Activated T-cell treated with anti-CD3 and anti-CD28 coated beads, Interleukin-2, amount 50 U/mL, for 4 hours (primary cell): ENCODE data around the gene REXO5. TPM values are rescaled to one million over a fixed set of nuclear protein-coding genes. Genes with fewer than 3 reads are reported as not detected.
"Not testable (repeated sequence)": the region's sequence is repeated elsewhere in the genome, so short reads cannot be mapped to it uniquely, and the experiment has no call there.

Experiments
- ATAC-seq, 2 donors: fragments of 200-7000 bp; cut with Tn5 transposase; one replicate each; pipeline ENCODE4 v1.10.0; 2021
- DNase-seq: peaks from one replicate; pipeline ENCODE4 v3.0.0-alpha.2; 2020
- H3K27me3 Mint-ChIP-seq: one replicate; pipeline ENCODE4 v1.8.0; 2021; ENCODE audit warnings: low read depth, mixed read lengths
- H3K36me3 Mint-ChIP-seq: one replicate; pipeline ENCODE4 v1.8.0; 2022; ENCODE audit warnings: mixed read lengths; ENCODE audit not compliant: insufficient read depth
- H3K4me1 Mint-ChIP-seq: one replicate; pipeline ENCODE4 v1.8.0; 2021; ENCODE audit warnings: low read depth, mixed read lengths
- H3K4me3 Mint-ChIP-seq: one replicate; pipeline ENCODE4 v1.8.0; 2021; ENCODE audit warnings: mild to moderate bottlenecking, moderate library complexity, mixed read lengths
- H3K9me3 Mint-ChIP-seq: one replicate; pipeline ENCODE4 v1.8.0; 2021; ENCODE audit warnings: mixed read lengths
- total RNA-seq, 3 donors: library from RNA; stranded (reverse); gene quantifications; one replicate each; pipeline ENCODE4 v1.2.1, GENCODE V29; 2021

REXO5 gene
- total RNA-seq, 3 donors from 2014 or later, result 2.9 to 3.9 (median 2.9) TPM

DNA sequence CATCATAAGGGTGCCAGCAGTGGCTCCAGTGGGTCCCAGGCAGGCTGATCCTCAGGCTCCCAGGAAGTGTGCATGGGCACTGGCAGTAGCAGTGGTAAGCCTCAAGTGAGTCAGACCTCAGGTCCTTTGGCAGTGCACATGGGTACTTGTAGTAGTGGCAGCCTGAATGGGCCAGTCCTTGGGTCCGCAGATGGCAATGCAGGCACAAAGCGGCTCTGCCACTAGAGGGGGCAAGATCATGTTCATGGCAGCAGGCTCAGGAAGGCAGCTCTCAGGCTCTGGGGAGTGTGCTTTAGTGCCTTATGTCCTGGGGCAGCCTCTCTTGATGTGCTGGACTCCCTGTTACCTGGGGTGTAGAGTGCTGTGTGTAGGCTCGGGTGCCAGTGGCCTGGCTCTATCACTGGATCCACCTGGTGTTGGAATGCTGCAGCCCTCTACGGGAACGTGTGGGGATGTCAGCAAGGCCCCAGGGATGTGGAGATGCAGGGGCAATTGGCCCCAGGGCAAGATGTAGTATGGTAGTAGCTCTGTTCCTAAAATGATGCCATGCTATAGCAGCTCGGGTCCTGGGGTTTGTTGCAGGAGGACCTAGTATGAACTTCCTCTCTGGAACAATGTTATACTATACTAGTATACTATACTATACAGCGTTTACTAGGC, 31.5 kb upstream of the REXO5 start:
- Mint-ChIP-seq H3K4me3 (no peak overlapping the region), H3K36me3 (peaks cover 9% of the 10 kb centered on the region), H3K9me3 (no peaks in the 10 kb centered on the region), H3K4me1 (no peaks in the 10 kb centered on the region), H3K27me3 (no peaks in the 10 kb centered on the region)
- ATAC-seq (peak; percentile 43 to 67), DNase-seq (peak; percentile 43)

DNA sequence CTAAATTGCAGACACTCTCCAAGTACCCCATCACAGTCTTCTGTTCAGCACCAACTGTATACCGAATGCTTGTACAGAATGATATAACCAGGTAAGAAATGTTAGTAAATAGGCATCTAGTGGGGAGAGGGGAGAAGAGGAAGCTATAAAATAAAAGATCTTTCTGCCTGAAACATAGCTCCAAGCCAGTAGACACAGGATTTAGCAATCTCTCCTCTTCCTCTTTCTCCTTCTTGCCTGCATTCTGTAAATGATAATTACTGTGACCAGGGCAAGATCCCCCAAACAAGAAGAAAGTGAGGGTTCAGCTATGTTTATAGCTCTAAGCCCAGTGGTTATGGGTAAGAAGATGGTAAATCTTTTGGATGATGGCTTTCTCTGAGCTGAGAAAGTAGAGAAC, 24.6 kb upstream of the REXO5 start:
- Mint-ChIP-seq H3K4me3 (no peak overlapping the region), H3K36me3 (peaks cover 9% of the 10 kb centered on the region), H3K27me3 (no peaks in the 10 kb centered on the region), H3K4me1 (no peaks in the 10 kb centered on the region), H3K9me3 (no peaks in the 10 kb centered on the region)
- no peak for ATAC-seq
- DNase-seq, result no peak

DNA sequence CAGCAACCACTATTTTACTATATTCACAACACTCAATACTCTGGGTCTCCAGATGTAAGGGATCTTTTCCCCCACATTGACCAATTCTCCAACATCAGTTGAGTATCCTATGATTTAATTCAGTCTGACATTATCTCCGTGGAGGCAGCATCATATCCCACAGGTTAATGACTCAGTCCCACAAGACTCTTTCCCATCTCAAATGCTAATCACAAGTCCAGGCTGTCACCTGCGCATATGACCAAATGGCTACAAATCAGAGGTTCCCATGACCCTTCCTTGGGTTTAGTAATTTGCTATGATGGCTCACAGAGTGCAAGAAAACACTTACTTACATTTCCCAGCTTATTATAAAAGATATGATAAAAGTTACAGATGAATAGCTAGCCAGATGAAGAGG, 23.9 kb upstream of the REXO5 start:
- Mint-ChIP-seq H3K4me3 (no peak overlapping the region), H3K27me3 (no peaks in the 10 kb centered on the region), H3K36me3 (peaks cover 7% of the 10 kb centered on the region), H3K9me3 (no peaks in the 10 kb centered on the region), H3K4me1 (no peaks in the 10 kb centered on the region)
- no peak for ATAC-seq
- no peak for DNase-seq

GRCh38 chr16:20784204-20784603, 22.1 kb upstream of the REXO5 start:
- DNase-seq (no peak), ATAC-seq (no peak)
- Mint-ChIP-seq H3K27me3 (no peaks in the 10 kb centered on the region), H3K9me3 (no peaks in the 10 kb centered on the region), H3K4me1 (no peaks in the 10 kb centered on the region), H3K36me3 (peaks cover 4% of the 10 kb centered on the region), H3K4me3 (no peak overlapping the region)

DNA sequence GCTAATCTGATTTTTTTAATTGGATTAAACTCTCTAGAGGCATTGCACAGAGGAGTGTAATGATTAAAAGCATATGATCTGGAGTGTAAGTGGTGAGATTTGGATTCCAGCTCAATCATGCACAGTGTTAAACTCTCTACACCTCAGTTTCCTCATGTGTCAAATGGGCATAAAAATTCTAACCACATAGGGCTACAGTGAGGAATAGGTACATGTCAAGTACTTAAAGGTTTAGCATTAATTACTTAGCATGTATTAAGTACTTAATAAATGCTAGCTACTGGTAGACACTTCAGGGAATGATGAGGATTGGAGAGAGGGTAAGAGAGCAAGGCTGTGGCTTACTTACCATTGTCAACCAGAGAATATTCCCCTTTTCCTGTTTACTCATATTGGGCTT, 17.2 kb upstream of the REXO5 start:
- no peak overlapping the region for H3K4me3 Mint-ChIP-seq
- no peaks in the 10 kb centered on the region for H3K9me3 Mint-ChIP-seq
- no peaks in the 10 kb centered on the region for H3K4me1 Mint-ChIP-seq
- ATAC-seq, result no peak
- no peaks in the 10 kb centered on the region for H3K27me3 Mint-ChIP-seq
- no peak for DNase-seq
- H3K36me3 Mint-ChIP-seq, result no peaks in the 10 kb centered on the region

DNA sequence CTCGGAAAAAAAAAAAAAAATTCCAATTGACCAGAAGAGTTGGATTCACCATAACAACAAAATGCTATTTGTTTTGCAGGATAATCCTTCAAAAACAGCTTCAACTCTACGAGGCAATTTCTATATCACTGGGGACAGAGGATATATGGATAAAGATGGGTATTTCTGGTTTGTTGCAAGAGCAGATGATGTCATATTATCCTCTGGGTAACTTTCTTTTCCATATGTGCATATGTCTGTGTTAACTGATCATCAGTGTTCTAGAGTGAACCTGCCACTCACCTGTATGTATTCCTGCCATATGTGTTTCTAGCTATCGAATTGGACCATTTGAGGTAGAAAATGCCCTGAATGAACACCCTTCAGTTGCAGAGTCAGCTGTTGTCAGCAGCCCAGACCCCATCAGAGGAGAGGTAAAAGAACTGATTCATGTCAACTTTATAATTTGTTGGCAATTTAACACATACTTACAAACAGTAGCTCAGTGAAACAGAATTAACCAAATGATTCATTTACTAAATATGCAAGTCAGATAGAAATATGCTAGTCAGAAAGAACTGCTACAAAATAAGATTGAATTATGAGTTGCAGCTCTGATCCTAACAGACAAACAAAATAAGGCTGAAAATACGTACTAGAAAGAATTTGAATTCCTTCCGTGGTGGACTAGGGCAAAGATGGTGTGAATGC, 14.3 kb upstream of the REXO5 start:
- Mint-ChIP-seq H3K36me3 (no peaks in the 10 kb centered on the region), H3K27me3 (no peaks in the 10 kb centered on the region), H3K9me3 (no peaks in the 10 kb centered on the region), H3K4me3 (no peak overlapping the region), H3K4me1 (no peaks in the 10 kb centered on the region)
- DNase-seq (no peak), ATAC-seq (no peak)

DNA sequence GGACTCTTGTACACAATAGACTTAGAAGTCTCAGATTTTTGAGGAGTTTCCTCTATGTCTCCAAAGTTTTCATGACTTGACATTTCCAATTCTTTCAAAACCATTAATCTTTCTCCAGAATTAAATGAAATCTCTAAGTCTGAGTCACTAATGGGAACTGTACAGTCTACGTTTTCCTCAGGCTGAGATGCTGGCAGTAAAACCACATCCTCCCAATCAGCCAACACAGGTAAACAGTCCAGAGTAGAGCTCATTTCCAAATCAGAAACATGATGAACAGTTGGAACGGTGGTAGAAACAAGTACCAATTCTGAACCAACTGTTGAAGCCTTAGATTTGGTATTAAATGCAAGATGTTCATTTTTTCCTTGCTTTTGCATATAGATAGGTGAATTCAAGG, 8.0 kb upstream of the REXO5 start:
- H3K4me1 Mint-ChIP-seq, result peaks cover 16% of the 10 kb centered on the region
- no peaks in the 10 kb centered on the region for H3K36me3 Mint-ChIP-seq
- H3K9me3 Mint-ChIP-seq, result no peaks in the 10 kb centered on the region
- no peaks in the 10 kb centered on the region for H3K27me3 Mint-ChIP-seq
- ATAC-seq (no peak), DNase-seq (no peak)
- H3K4me3 Mint-ChIP-seq, result no peak overlapping the region

DNA sequence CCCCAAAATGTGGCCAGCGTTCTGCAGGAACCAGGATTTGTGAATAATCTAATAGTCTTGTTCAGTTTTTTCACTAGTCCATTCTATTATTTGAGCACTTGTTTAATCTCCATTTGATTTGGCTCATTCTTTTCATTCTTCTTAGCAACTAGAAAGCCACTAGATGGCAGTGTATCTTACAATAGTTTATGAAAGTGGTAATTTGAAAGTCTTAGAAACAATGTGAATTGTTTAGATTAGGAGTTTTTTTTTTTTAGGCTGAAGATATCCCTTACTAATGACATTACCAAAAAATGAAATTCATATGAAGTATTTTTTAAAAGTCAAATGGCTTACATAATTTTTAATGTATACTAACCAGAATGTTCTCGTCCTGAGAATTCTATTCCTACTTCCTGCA, 6.7 kb upstream of the REXO5 start:
- no peak overlapping the region for H3K4me3 Mint-ChIP-seq
- no peaks in the 10 kb centered on the region for H3K27me3 Mint-ChIP-seq
- no peak for ATAC-seq
- H3K36me3 Mint-ChIP-seq, result no peaks in the 10 kb centered on the region
- H3K9me3 Mint-ChIP-seq, result no peaks in the 10 kb centered on the region
- DNase-seq, result no peak
- peaks cover 16% of the 10 kb centered on the region for H3K4me1 Mint-ChIP-seq

GRCh38 chr16:20801278-20801677, 5.0 kb upstream of the REXO5 start:
- DNase-seq (no peak), ATAC-seq (no peak)
- no peaks in the 10 kb centered on the region for H3K36me3 Mint-ChIP-seq
- no peaks in the 10 kb centered on the region for H3K9me3 Mint-ChIP-seq
- H3K4me3 Mint-ChIP-seq, result no peak overlapping the region
- H3K4me1 Mint-ChIP-seq, result peaks cover 16% of the 10 kb centered on the region
- no peaks in the 10 kb centered on the region for H3K27me3 Mint-ChIP-seq

- Mint-ChIP-seq H3K4me3 (no peak overlapping the region), H3K9me3 (no peaks in the 10 kb centered on the region), H3K36me3 (no peaks in the 10 kb centered on the region), H3K27me3 (no peaks in the 10 kb centered on the region), H3K4me1 (peaks cover 19% of the 10 kb centered on the region)
- no peak for ATAC-seq
- no peak for DNase-seq
These were observed 3.2 kb upstream of the REXO5 start for GRCh38 chr16:20803192-20803560.

- Mint-ChIP-seq H3K4me1 (peaks cover 15% of the 10 kb centered on the region), H3K36me3 (no peaks in the 10 kb centered on the region), H3K4me3 (no peak overlapping the region), H3K27me3 (no peaks in the 10 kb centered on the region), H3K9me3 (no peaks in the 10 kb centered on the region)
- no peak for DNase-seq
- no peak for ATAC-seq
These were observed 2.6 kb upstream of the REXO5 start for GRCh38 chr16:20803561-20804214.

- not testable (repeated sequence) for DNase-seq, H3K36me3 Mint-ChIP-seq, H3K27me3 Mint-ChIP-seq, ATAC-seq, H3K9me3 Mint-ChIP-seq, H3K4me1 Mint-ChIP-seq
- peak overlapping the region; percentile 99 for H3K4me3 Mint-ChIP-seq
These were observed 601 bp upstream of the REXO5 start for GRCh38 chr16:20805684-20806167.

- no peaks in the 10 kb centered on the region for H3K9me3 Mint-ChIP-seq
- no peak for DNase-seq
These were observed 1.5 kb downstream of the REXO5 start for GRCh38 chr16:20807862-20808261.

GRCh38 chr16:20811889-20812439, 5.6 kb downstream of the REXO5 start:
- H3K4me1 Mint-ChIP-seq, result peaks cover 12% of the 10 kb centered on the region
- DNase-seq (no peak), ATAC-seq (no peak)
- no peaks in the 10 kb centered on the region for H3K9me3 Mint-ChIP-seq
- H3K4me3 Mint-ChIP-seq, result no peak overlapping the region
- no peaks in the 10 kb centered on the region for H3K36me3 Mint-ChIP-seq
- no peaks in the 10 kb centered on the region for H3K27me3 Mint-ChIP-seq

More at GRCh38 chr16:20807862-20808261, 1.5 kb downstream of the REXO5 start:
- ATAC-seq, result no peak
- Mint-ChIP-seq H3K4me1 (peaks cover 8% of the 10 kb centered on the region), H3K36me3 (no peaks in the 10 kb centered on the region), H3K27me3 (no peaks in the 10 kb centered on the region), H3K4me3 (peak overlapping the region; percentile 99)
